Activated CD4-positive, CD25-positive, alpha-beta regulatory T cell treated with anti-CD3 and anti-CD28 coated beads, Interleukin-2, amount 50 U/mL, for 72 hours (primary cell): ENCODE measurements around the gene DESI1.

Source experiments
- DNase-seq: peaks from one replicate; pipeline ENCODE4 v3.0.0; 2021

Gene DESI1

DNA sequence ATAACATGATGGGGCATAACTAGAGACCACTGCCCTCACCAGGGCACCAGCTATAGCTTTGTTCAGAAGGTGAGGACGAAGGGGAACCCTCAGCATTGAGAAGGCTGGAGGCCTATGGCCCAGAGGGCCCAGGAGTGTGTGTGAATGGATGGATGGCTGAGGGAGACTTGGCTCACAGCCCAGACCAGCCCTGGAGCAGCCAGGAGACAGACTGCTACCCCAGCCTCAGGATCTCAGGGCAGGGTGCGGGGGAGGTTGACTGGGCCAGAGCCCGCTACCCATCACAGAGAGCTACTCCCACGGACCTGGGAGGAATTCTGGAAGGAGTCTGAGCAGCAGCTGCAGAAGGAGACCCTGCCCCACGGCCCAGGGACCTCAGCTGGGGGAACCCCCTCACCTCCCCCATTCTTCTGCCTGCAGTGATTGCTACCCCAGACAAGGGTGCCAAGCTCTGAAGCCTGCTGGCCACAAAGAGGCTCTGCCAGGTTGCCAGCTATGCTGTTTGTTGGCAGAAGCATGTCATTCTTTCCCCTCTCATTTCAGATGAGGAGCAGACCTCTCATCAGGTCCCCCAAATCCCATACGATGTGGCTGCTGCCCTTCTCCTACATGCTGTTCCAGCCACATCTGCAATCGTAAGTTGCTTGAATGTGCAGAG, 65.4 kb downstream of the DESI1 start:
- no peak for DNase-seq

DNA sequence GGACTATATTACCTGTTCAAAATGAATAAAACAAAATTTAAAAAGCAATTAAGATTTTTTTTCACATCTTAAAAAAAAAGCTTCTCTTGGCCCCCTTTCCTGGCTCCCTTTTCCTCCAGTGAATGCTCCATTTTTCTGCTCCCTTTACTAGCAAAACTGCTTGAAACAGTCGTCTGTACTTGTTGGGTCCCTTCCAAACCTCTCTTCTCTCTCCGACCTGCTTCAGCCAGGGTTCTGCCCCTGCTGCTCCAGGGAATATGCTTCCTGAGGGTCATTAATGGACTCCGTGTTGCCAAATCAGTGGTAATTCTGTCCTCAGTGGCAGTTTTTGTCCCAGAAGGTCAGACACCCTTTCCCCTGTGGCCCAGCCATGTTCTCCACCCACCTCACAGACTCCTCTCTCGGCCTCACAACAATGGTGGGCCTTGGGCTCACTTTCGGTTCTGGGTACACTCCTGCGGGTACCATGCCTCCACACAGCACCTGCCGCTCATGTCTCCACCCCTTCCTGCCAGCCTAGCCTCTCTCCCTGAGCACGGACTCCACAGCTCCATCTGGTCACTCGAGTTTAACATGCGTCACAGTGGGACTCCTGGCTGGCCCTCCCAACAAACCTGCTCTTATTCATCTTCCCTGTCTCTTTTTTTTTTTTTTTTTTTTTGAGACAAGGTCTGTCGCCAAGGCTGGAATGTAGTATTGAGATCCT, 68.8 kb downstream of the DESI1 start:
- DNase-seq: no peak

DNA sequence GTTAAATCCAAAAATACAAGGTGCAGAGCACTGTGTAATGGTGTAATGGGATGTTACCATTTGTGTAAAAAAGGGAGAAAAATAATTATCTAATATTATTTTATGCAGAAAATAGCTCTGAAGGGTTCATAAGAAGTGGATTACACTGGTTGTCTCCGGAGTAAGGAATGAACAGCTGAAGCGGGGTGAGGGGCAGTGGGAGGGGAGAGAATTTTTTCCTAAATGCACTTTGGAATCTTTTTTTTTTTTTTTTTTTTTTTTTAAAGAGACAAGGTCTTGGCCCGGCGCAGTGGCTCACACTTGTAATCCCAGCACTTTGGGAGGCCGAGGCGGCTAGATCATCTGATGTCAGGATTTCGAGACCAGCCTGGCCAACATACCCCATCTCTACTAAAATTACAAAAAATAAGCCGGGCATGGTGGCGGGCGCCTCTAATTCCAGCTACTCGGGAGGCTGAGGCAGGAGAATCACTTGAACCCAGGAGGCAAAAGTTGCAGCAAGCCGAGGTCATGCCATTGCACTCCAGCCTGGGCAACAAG, 69.8 kb downstream of the DESI1 start:
- DNase-seq: no peak

DNA sequence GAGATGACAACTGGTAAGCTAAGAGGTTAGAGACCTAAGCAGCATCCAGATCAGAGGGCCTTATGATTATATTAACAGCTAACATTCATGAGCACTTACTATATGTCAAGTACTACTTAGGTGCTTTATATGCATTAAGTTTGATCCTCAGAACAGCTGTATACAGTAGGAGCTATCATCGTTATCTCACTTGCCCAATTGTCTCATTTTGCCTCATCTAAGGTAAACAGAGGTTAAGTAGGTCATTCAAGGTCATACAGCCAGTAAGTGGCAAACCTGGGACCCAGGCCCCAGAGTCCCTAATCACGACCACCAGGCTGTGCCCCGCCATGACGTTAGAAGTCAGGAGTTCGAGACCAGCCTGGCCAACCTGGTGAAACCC, 72.0 kb downstream of the DESI1 start:
- no peak for DNase-seq
